ACHN (cell line): ENCODE results near the gene MAOA.
"Not testable (repeated sequence)": the region's sequence is repeated elsewhere in the genome, so short reads cannot be mapped to it uniquely, and the experiment has no call there.

Source experiments
- DNase-seq: peaks from one replicate; pipeline ENCODE4 v3.0.0-alpha.2; 2015
- in situ Hi-C: cut with HindIII; loops from 2 replicates; pipeline ENCODE4 v1.10.0; 2017; ENCODE audit warnings: low sequenced_read_pairs, low pct_ligation_motif_present, low pct_unique_long_range_greater_than_20kb

MAOA gene

DNA sequence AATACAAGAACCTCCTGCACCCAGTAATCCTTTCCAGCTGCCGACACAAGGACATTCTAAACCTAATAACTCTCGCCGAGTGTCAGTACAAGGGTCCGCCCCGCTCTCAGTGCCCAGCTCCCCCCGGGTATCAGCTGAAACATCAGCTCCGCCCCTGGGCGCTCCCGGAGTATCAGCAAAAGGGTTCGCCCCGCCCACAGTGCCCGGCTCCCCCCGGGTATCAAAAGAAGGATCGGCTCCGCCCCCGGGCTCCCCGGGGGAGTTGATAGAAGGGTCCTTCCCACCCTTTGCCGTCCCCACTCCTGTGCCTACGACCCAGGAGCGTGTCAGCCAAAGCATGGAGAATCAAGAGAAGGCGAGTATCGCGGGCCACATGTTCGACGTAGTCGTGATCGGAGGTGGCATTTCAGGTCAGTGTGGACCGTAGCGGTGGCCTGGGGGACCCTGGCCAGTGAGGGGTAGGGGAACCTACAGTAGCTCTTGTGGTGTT is at the start of gene MAOA:
TSS of gene MAOA (plus strand) at position 295 of the 490 bp plus-strand sequence. CDS start at position 338, 43 bp downstream.
- no peak for DNase-seq
- in situ Hi-C loops: no loop called here

DNA sequence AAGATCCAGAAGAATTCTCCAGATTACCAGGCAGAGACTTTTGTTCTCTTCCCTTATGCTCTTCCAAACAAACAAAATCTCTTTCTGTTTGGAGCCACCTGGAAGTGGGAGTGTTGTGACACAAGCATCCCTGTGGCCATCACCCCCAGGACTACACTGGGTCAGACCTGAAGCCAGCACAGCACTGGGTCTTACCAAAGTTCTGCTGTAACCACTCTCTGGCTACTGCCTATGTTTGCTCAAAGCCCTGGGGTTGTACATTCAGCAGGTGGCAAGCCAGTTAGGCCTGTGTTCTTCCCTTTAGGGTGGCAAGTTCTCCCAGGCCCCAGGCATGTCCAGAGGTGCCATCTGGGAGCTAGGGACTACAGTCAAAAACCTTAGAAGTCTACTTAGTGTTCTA is 43.7 kb upstream of the MAOA start:
- in situ Hi-C loops: no loop called here
- DNase-seq: no peak

DNA sequence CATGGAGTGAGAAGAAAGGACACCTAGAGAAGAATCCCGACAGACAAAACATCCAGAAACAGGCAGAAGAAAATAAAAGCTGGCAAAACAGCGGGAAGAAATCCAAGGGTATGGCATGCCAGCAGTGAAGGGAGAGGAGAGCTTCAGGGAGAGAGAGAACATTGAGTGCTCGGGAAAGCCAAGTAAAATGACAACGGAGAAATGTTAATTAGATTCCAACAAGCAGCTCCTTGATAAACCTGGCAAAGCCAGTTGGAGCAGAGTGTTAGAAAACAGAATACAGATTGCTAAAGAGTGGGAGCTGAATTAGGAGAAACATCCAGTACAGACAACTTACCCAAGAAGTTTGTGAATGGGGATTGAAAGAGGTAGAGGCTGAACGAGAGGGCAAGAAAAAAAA is 40.4 kb upstream of the MAOA start:
- DNase-seq: no peak
- in situ Hi-C loops: no loop called here

DNA sequence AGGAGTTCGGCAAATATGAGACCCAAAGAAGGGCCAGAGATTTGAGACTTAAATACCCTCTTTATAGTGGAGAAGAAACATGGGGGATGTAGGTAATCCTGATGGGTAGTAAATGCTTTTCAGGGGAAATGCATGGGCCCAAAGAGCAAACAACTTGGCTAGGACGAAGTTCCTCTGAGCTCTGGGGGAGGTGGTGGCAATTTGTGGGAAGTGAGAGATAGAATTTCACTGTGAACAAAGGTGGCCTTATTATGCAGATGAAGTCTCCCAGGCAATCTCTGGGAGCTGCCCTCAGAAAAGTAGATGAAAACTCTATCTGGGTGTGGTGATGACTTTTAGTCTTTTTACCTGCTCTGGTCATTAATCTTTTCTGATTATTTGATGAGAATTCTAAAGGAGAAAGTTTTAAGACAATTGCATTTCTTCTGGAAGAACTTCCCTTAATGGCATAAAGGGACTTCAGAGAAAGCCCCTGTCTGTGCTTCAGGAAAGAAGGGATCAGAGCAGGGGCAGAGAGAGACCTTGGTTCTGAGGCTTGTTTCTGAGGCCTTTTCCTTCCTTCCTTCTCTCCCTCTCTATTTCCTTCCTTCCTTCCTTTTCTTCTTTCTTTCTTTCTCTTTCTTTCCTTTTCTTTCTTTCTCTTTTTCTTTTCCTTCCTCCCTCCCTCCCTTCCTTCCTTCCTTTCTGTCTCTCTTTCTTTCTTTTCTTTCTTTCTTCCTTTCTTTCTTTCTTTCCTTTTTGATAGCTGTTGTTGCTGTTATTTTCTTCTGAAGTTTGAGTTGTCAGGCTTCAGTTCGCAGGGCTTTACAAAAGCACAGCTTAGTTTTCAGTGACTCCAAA is 37.5 kb upstream of the MAOA start:
- in situ Hi-C loops: no loop called here
- no peak for DNase-seq

DNA sequence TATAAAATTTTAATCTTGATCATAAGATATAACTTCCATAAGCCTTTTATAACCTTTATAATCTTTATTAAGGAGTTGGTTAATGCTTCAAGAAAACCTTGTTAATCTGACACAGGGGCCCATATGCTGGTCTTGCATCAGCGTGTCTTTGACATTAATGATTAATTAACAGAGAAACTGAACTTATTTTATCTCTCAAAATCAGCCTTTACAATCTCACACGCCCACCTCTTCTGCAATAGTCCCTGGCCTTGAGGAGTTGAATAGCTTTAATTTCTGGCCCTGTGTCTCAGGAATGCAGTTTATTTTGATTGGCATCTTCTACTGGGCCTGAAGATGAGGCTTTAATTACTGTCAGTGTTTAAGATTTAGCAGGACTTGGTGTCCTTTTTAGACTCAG is 36.2 kb upstream of the MAOA start:
- in situ Hi-C loops, DNase-seq: not testable (repeated sequence)

DNA sequence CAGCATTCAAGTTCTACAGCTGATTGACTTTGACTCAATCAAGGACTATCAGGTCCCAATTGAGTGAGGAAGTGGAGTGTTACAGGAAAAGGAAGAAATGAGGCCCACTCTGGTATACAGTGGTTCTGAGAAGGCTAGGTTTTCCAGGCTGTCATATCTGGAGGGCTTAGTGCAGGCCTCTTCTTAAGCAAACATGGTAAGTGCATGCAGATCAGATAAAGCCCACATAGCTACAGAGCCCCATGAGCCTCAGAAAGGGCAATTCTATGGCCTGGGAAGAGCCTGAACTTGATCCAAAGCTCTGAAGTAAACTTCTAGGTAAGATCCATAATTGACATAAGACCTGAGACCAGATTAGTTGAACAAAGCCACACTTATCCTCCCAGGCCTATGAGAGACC is 29.0 kb upstream of the MAOA start:
- in situ Hi-C loops: no loop called here
- DNase-seq: no peak

DNA sequence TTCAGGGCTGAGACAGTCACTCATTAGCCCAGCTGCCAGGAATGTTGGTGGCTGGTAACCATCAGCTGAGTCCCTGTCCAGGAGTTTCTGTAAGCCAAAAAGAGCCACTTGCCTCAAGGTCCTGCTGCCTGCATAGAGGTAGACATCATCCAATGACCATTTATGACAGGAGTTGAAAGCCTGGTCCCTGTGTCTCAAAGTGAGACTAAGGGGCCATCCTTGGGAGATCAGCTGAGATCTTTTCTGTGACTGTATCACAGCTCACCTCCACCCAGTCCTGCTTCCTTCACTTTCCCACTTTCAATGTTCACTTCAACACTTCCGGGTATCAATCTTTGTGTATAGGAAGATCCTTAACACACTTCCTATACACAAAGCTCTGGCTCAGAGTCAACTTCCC is 28.4 kb upstream of the MAOA start:
- DNase-seq: no peak
- in situ Hi-C loops: no loop called here

DNA sequence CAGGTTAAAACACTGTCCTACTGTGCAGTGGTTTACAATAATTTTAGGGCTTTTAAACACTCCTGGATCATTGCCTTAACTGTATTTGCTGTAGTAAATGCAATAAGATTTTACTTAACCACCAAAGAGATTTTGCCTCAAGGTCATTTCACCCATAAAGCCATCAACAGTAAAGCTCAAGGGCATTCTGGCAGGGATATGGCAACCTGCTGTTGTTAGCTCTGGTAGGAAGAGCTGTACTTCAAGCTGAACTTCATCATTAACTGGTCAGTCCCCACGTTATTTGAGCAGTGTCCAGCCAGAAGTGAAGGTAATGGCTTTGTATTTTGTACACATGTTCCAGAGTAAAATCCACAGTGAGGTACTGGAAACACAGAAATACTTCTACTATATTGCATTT is 26.9 kb upstream of the MAOA start:
- in situ Hi-C loops: no loop called here
- DNase-seq: no peak

DNA sequence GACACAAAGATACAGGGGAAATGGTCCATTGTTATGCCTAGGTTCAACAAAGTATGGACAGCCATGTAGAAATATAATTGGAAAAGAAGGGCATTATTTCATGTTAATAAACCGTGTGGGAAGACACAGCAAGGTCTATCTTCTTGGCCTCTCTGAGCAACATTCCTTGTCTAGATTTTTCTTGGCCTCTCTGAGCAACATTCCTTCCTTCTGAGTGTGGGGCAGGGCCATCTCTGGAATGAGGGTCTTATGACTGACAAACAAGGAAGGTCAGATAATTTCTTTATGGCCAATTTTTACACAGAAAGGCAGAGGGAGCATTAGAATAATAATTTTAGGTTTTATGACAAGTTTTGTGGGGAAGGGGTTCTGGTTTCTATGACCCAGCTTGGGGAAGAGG is 24.3 kb upstream of the MAOA start:
- DNase-seq: no peak
- in situ Hi-C loops: no loop called here

DNA sequence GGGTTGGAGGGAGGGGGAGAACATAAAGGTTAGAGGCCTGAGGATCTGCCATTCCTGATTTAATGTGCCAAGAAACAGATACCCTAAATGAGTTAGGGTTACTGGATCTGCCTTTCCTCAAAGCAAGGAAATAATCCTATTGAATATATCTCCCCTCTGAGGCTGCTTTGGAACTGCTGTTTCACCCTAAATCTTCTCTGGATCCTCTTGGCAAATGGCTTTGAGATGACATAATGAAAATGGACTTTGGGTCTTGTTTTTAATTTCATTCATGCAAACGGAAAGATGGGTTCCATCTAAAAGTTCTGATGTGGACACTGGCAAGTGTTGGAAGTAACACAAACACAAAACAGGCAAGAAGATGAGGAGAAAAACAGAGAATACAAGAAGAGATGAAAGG is 23.0 kb upstream of the MAOA start:
- in situ Hi-C loops: no loop called here
- no peak for DNase-seq

DNA sequence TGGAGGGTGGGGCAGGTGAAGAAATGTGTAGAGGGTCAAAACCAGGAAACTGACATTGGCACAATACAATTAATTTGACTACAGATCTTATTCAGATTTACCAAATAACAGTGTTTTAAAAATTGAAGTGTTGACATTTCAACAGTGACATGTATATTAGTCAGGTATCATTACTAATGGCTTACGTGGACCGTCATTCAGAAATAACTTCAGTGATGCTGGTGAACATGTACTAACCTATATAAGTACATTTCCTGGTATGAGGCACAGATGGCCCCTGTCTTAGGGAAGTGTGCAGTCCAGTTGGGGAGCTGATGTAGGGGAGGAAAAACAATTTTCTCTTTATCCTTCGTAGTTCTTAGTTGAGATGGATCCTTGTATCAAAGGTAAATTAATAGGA is 22.3 kb upstream of the MAOA start:
- DNase-seq: no peak
- in situ Hi-C loops: no loop called here

DNA sequence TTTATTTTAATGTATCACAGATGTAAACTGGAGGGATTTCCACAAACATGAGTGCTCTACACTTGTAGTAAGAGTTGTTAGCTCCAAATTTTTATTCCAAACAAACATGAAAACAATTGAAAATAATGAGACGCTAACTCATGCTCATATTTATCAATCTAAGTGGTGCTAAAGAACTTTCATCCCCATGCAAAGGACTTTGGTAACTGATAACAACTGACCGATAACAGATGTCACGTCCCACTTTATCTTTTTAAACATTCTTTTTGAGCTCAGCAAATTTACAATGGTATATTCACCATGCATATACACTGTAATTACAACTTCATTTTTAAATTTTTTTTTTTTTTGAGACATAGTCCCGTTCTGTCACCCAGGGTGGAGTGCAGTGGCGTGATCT is 15.6 kb upstream of the MAOA start:
- DNase-seq: no peak
- in situ Hi-C loops: no loop called here

DNA sequence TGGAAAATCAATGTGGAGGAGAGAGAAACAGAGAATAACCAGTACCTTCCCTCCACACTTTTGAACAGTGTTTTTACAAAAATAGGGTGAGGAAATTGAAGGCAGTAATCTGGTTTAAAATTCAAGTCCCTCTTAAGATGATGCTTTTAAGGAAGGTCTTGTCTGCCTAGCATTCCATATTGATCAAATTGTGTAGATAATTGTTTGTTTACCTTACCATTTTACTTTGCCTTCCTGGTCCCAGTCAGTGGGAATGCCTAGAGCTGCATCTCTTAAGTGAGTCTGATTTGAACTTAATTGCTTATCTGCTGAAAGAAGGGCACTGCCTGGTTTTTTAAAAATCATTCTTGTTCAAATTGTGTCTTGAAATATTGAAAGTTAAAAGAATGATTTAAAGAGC is 14.4 kb upstream of the MAOA start:
- no peak for DNase-seq
- in situ Hi-C loops: no loop called here

DNA sequence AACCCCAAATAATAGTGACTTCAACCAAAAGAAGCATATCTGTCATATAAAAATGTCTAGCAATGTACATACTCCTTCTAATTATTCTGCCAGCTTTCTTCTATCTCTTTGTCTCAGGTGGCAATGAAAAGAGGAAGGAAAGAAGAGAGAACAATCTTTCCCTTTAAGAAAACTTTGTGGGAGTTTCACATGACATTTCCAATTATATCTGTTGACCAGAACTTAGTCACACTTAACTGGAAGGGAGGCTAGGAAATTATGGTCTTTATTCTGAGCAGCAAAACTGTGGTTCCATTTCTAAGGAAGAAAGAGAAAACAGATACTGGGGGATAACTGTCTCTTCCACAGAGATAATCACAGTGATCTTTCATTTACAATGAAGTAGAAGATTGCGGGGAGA is 12.9 kb upstream of the MAOA start:
- DNase-seq: no peak
- in situ Hi-C loops: no loop called here

DNA sequence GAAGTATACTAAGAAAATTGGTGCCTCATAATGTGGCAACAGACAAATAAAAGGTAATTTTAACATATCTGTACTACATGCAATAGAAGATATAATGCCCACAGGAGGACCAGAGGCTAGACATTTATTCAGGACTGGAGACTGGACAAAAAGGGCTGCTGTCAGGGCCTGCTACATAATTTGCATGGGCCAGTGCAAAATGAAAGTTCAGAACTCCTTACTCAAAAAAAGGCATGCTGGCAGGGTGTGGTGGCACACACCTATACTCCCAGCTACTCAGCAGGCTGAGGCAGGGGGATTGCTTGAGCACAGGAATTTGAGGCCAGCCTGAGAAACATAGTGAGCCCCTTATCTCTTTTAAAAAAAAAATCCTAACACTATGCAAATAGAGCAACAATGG is 12.4 kb upstream of the MAOA start:
- DNase-seq: no peak
- in situ Hi-C loops: no loop called here

DNA sequence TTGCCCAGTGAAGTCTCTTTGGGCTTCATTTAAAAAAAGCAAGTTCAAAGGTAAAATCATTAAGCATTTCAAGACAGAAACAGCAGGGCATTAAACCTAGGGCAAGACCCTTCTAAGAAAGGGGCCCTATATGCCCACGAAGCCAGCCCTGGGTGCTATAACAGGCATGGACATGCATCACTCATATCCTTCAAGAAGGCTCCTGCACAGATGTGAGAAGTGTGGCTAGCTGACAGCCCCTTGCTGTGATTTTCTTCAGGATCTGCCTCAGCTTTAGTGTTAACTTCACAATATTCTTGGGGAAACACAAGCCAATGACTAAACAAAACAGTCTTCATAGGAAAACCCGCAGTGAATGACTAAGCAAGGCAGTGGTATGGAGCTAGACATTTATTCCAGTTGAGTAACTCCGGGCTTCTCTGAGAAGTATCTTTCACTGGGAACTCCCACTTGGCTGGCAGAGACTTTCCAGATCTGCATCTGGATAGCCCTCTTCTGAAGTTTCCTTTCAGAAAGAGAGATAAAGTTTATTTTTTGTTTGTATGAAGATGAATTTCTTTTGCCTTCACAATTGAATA is 11.9 kb upstream of the MAOA start:
- in situ Hi-C loops: no loop called here
- DNase-seq: peak; percentile 19

DNA sequence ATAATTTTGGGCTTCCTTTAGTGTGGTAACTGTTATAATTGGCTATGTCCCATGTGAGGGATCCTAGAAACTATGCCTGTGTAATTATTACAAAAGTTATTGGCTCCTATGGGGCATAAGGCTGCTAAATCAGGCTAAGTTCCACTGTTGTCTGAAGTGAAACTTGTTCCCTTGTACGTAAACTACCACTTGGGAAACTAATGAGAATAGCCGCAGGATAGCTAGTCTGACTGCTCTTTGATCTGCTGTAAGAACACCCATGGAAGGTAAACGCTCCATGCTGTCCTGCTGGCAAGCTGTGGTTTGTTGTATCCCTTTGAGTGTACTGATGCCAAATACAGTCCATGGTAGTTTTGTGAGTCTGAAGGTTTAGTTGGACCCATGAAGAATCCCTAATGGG is 9.3 kb upstream of the MAOA start:
- in situ Hi-C loops: no loop called here
- no peak for DNase-seq

DNA sequence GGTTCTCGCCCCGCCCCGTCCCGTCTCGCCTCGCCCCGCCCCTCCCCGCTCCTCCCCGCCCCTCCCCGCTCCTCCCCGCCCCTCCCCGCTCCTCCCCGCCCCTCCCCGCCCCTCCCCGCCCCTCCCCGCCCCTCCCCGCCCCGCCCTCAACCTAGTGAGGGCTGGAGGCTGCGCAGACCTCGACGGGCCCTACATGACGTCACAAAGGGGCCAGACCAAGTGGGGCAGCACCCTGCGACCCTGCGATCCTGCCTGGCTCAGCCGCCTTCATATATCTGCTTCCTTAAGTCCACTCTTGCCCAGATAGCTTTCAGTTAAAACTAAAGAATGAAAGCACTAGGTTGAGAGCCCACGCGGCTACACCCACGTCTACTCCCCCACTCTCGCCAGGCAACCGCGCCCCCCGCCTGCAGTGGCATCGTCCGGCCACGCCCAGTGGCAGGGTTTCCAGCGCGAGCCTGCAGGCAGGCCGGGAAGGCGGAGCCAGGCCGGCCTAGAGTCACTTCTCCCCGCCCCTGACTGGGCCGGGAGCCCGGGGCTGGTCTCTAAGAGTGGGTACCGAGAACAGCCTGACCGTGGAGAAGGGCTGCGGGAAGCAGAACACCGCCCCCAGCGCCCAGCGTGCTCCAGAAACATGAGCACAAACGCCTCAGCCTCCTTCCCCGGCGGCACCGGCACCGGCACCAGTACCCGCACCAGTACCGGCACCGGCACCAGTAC is 1.5 kb upstream of the MAOA start:
- in situ Hi-C loops: no loop called here

DNA sequence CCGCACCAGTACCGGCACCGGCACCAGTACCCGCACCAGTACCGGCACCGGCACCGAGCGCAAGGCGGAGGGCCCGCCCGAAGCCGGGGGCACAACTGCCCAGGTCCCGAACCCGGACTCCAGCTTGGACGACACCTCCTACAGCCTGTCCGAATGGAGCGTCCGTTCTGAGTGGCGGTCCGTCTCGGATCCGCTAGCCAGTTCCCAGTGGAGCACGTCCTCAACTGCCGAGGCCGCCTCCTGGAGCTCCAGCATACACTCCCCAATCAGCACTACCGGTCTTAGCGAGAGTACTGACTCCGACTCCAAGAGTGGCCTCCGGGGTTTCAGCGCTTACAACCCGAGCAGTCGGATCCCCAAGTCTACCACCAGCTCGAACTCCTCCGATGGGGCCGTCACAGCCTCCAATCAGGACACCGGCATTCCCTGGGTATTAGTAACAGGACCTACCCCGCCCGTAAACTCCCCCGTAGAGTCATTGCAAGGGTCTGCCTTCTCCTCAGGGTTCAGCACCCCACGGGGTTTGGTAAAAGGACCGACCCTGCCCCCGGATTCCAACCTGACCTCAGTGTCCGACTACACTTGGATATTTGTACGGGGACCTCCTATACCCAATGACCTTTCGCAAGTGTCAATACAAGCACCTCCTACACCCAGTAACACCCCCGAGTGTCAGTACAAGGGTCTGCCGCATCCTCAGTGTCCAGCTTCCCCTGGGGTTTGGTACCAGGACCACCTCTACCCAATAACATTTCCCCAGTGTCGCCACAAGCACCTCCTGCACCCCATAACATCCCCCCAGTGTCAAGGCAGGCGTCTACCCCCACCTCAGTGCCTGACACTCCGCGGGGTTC is 721 bp upstream of the MAOA start:
- in situ Hi-C loops: no loop called here
- DNase-seq: peak; percentile 4

More for the DNA sequence above, 1.5 kb upstream of the MAOA start:
- DNase-seq: peak; percentile 81
